Measurements from ENCODE around the gene MINDY4.

GRCh38 chr7:30776971-30777370 is 5.8 kb downstream of the MINDY4 start:
- TF ChIP-seq MAFK (IDR thresholded peaks at IDR 0.05; ENCODE audit: low read depth, low read length), result no peak
- TF ChIP-seq, protein P1, sequence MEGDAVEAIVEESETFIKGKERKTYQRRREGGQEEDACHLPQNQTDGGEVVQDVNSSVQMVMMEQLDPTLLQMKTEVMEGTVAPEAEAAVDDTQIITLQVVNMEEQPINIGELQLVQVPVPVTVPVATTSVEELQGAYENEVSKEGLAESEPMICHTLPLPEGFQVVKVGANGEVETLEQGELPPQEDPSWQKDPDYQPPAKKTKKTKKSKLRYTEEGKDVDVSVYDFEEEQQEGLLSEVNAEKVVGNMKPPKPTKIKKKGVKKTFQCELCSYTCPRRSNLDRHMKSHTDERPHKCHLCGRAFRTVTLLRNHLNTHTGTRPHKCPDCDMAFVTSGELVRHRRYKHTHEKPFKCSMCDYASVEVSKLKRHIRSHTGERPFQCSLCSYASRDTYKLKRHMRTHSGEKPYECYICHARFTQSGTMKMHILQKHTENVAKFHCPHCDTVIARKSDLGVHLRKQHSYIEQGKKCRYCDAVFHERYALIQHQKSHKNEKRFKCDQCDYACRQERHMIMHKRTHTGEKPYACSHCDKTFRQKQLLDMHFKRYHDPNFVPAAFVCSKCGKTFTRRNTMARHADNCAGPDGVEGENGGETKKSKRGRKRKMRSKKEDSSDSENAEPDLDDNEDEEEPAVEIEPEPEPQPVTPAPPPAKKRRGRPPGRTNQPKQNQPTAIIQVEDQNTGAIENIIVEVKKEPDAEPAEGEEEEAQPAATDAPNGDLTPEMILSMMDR (conservative IDR thresholded peaks at IDR 0.05; ENCODE audit: low read depth, low read length), result no peak
- no peak for TF ChIP-seq POLR2A (IDR thresholded peaks at IDR 0.05; ENCODE audit: low read depth, low read length)
- no peak for TF ChIP-seq RAD21 (IDR thresholded peaks at IDR 0.05; ENCODE audit: low read length)
- TF ChIP-seq, protein P2, sequence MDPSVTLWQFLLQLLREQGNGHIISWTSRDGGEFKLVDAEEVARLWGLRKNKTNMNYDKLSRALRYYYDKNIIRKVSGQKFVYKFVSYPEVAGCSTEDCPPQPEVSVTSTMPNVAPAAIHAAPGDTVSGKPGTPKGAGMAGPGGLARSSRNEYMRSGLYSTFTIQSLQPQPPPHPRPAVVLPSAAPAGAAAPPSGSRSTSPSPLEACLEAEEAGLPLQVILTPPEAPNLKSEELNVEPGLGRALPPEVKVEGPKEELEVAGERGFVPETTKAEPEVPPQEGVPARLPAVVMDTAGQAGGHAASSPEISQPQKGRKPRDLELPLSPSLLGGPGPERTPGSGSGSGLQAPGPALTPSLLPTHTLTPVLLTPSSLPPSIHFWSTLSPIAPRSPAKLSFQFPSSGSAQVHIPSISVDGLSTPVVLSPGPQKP (IDR thresholded peaks at IDR 0.05; ENCODE audit: borderline replicate concordance, low read depth, low read length), result no peak
- no peak for TF ChIP-seq CHD1 (IDR thresholded peaks at IDR 0.05; ENCODE audit: low read depth, low read length)

Measured in IMR-90 (cell line).